ENCODE results near the gene UBTFL1. TPM values are rescaled to one million over a fixed set of nuclear protein-coding genes. Genes with fewer than 3 reads are reported as not detected.
"Not testable (repeated sequence)": the region's sequence is repeated elsewhere in the genome, so short reads cannot be mapped to it uniquely, and the experiment has no call there.

Gene UBTFL1
- not detected for polyA plus RNA-seq (ENCODE audit: insufficient read length in 12 of 12)
- long read RNA-seq, donor 1, result 0 reads
- long read RNA-seq, donor 2, result 0 reads
- long read RNA-seq, donor 3, result 0 reads
- long read RNA-seq, donor 4, result 0 reads
- long read RNA-seq, donor 5, result 0 reads
- long read RNA-seq, donor 6, result 0 reads
- long read RNA-seq, donor 7, result 0 reads
- long read RNA-seq, donor 8, result 0 reads
- long read RNA-seq, donor 9, result 0 reads
- long read RNA-seq, donor 10, result 0 reads
- long read RNA-seq, donor 11, result 0 reads

- DNase-seq, result not testable (repeated sequence)
Measured at GRCh38 chr11:90085650-90086049, at the start of gene UBTFL1. TSS of gene UBTFL1 (plus strand) at chr11:90085950. CDS start at chr11:90085950, 0 bp downstream.

GRCh38 chr11:90051591-90052209, 34.0 kb upstream of the UBTFL1 start:
- DNase-seq, result not testable (repeated sequence)

GRCh38 chr11:90052311-90052710, 33.4 kb upstream of the UBTFL1 start:
- not testable (repeated sequence) for DNase-seq

GRCh38 chr11:90053545-90053944, 32.2 kb upstream of the UBTFL1 start:
- DNase-seq, result not testable (repeated sequence)

DNA sequence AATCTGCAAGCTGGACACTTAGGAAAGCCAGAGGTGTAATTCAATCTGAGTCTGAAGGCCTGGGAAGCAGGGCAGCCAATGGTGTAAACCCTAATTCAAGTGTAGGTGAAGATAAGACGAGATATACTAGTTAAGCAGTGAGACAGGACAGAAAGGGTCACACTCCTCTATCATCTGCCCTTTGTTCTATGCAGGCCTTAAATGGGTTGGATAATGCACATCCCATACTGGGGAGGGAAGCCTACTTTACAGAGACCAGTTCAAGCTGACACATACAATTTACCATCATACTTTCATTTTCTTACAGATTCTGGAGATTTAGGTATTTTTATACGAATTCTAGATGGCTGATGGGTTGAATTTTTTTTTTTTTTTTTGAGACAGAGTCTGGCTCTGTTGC, 3.0 kb downstream of the UBTFL1 start:
- DNase-seq, result not testable (repeated sequence)

DNA sequence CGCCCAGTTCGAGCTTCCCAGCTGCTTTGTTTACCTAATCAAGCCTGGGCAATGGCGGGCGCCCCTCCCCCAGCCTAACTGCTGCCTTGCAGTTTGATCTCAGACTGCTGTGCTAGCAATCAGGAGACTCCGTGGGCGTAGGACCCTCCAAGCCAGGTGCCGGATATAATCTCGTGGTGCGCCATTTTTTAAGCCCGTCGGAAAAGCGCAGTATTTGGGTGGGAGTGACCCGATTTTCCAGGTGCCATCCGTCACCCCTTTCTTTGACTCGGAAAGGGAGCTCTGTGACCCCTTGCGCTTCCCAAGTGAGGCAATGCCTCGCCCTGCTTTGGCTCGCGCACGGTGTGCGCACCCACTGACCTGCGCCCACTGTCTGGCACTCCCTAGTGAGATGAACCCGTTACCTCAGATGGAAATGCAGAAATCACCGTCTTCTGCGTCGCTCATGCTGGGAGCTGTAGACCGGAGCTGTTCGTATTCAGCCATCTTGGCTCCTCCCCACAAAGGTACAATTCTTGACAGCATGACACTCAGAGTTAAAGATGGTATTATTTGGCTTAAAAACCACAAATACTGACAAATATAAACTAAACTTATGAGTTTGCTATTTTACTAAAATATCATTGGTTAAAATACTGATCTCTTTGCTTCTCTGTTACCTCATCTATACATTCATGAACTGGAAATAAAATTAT, 9.6 kb downstream of the UBTFL1 start:
- not testable (repeated sequence) for DNase-seq

GRCh38 chr11:90098261-90098660, 12.5 kb downstream of the UBTFL1 start:
- DNase-seq, result not testable (repeated sequence)

DNA sequence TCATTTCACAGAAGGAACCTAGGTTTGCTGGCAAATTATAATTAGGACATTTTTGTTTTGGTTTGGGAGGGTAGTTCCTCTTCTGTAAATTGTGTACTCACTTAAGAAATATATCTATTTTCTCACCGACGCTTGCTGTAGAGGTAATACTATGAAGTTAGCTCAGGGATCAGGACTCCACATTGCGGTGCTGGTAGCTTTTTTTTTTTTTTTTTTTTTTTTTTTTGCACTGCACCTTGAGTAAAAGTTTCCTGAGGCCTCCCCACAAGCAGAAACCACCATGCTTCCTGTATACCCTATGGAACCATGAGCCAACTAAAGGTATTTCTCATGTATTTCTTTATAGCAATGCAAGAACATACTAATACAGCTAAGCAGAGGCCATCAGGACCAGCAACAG, 14.7 kb downstream of the UBTFL1 start:
- DNase-seq, result no peak

DNA sequence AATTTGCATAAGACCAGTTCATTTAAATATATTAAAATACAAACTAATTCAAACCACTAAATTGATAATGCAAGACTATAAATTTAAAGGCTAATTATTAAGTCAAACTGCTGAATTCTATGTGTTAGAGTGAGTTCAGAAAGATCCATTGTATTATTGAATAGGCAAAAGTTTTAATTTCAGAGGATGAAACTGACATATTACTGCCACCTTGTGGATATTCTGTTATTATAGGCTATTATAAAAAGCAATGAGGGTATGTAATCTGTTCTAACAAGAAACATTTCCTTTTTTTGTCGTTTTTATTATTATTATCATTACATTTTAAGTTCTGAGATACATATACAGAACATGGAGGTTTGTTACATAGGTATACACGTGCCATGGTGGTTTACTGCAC, 27.8 kb downstream of the UBTFL1 start:
- no peak for DNase-seq

DNA sequence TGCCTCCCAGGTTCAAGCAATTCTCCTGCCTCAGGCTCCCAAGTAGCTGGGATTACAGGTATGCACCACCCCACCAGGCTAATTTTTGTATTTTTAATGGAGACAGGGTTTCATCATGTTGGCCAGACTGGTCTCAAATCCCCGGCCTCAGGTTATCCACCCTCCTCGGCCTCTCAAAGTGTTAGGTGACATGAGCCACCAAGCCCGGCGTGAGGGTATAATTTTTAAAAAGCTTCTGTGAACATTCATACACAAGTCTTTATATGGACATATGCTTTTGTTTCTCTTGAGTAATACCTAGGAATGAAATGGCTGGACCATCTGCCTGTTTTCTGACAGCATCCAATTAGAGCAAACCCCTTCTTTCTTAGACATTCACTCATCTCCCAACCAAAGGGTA, 34.4 kb downstream of the UBTFL1 start:
- no peak for DNase-seq

GRCh38 chr11:90124371-90124770, 38.6 kb downstream of the UBTFL1 start:
- no peak for DNase-seq

DNA sequence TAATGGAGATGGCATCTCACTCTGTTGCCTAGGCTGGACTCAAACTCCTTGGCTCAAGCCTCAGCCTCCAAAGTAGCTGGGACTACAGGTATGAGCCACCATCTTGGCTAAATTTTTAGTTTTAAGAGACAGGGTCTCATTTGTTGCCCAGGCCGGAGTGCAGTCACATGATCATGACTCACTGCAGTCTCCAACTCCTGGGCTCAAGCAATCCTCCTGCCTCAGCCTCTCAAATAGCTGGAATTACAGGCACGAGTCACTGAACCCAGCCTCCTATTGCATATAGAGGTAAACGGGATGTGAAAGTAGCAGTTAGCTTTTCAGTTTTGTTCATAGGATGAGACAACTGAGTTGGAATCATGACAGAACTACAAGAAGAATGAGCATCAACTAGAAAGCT, 39.2 kb downstream of the UBTFL1 start:
- DNase-seq, result no peak

- peak; percentile 0 for DNase-seq
Measured at GRCh38 chr11:90133560-90134477, 48.1 kb downstream of the UBTFL1 start.

GRCh38 chr11:90134478-90135003, 48.8 kb downstream of the UBTFL1 start, which contains the start of gene NAALAD2:
TSS of gene NAALAD2 (plus strand) at chr11:90134663. CDS start at chr11:90134759, 96 bp downstream.
- peak; percentile 62 for DNase-seq

DNA sequence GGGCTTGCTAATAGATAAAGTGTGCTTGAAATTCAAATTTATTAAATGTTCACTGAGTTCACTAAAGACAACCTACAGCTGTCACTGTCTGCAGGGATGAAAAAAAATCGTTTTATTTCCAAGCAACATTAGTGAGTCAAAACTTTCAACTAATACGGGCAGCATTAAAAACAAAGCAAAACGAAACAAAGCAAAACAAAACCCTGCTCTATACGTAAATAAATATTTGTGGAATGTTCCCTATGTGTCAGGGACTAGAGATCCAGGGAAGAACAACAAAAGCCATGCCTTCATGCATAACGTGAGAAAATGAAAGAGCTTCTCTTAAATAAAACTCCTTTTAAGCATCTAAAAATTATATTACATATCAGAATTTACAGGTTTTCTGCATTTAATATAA, 49.3 kb downstream of the UBTFL1 start:
- no peak for DNase-seq

Other genes with a start within 250 kb of the UBTFL1 start
- gene TRIM64B, start 207.5 kb upstream of the UBTFL1 start, polyA plus RNA-seq (ENCODE audit: insufficient read length in 12 of 12), result not detected
- not detected for gene TRIM49D1, start 163.7 kb upstream of the UBTFL1 start, polyA plus RNA-seq (ENCODE audit: insufficient read length in 12 of 12)
- not detected for gene TRIM49D2, start 161.9 kb upstream of the UBTFL1 start, polyA plus RNA-seq (ENCODE audit: insufficient read length in 12 of 12)
- gene TRIM64, start 119.9 kb upstream of the UBTFL1 start, polyA plus RNA-seq (ENCODE audit: insufficient read length in 12 of 12), result not detected
- not detected for gene TRIM49C, start 54.8 kb upstream of the UBTFL1 start, polyA plus RNA-seq (ENCODE audit: insufficient read length in 12 of 12)
- gene NAALAD2, start 48.7 kb downstream of the UBTFL1 start, polyA plus RNA-seq (ENCODE audit: insufficient read length in 12 of 12), result 10 to 100 TPM in 3 of 12 donors, 1 to 10 TPM in 8, not detected in 1; 3.2 to 16.6 (median 5.8) TPM
- 10 to 100 TPM in 11 of 12 donors, not detected in 1; 34.0 to 65.7 (median 45.5) TPM for gene CHORDC1, start 137.1 kb downstream of the UBTFL1 start, polyA plus RNA-seq (ENCODE audit: insufficient read length in 12 of 12)